GM12878 (cell line): Measurements from ENCODE around the gene CFAP74. TPM values are rescaled to one million over a fixed set of nuclear protein-coding genes. Genes with fewer than 3 reads are reported as not detected.

Experiments
- ATAC-seq: fragments of 200-7000 bp; cut with Tn5 transposase; 3 replicates; pipeline ENCODE4 v1.9.1; 2020; ENCODE audit warnings: mild to moderate bottlenecking, moderate library complexity
- BruUV-seq: library from RNA; stranded (reverse); fragments of 400-500 nt; replicated peaks from 2 replicates; lab custom pipeline; 2021; lab: Mats Ljungman, UMichigan
- CTCF ChIA-PET: fragments of 300-600 bp; sonication (Branson Sonifier 250); formaldehyde crosslinking; extraction: SDS; loops from one replicate; lab custom pipeline; 2021; ENCODE audit warnings: inconsistent platforms; lab: Yijun Ruan, JAX
- POLR2A ChIA-PET: fragments of 350-600 bp; formaldehyde crosslinking; extraction: SDS; loops from one replicate; lab custom pipeline; 2021; ENCODE audit warnings: inconsistent platforms; lab: Charles Lee
- RAD21 ChIA-PET: fragments of 300-600 bp; sonication (Branson Sonifier 250); formaldehyde crosslinking; loops from one replicate; lab custom pipeline; 2023; ENCODE audit warnings: antibody characterized with exemption; ENCODE audit not compliant: unreplicated experiment; lab: Charles Lee
- SMC1A ChIA-PET: fragments of 300-600 bp; sonication (Branson Sonifier 250); formaldehyde crosslinking; loops from one replicate; lab custom pipeline; 2023; ENCODE audit not compliant: unreplicated experiment, uncharacterized antibody; lab: Charles Lee
- DNase-seq: peaks from one replicate; pipeline ENCODE4 v3.0.0-alpha.2; 2011; ENCODE audit warnings: low read depth, low spot score
- FAIRE-seq: peaks from 3 replicates; lab custom pipeline; 2011; peaks lifted over from hg19 to GRCh38; lab: Jason Lieb, UNC
- H2AFZ ChIP-seq: 2 replicates; pipeline ENCODE4 v1.6.0; 2011; ENCODE audit warnings: low read depth, low read length, control low read depth; ENCODE audit not compliant: control insufficient read depth
- H3K27ac ChIP-seq: 2 replicates; pipeline ENCODE4 v1.5.1; 2011; ENCODE audit warnings: control low read depth; ENCODE audit not compliant: control insufficient read depth, insufficient read depth
- H3K27me3 ChIP-seq, 2 experiments: replicated peaks in 1 of 2; 2 replicates each; pipeline versions ENCODE4 v1.6.0 to v1.6.1; 2011; ENCODE audit warnings: low read length in 1 of 2; ENCODE audit not compliant: control insufficient read depth in 2 of 2, insufficient read depth in 2 of 2
- H3K36me3 ChIP-seq, 2 experiments: 2 replicates each; pipeline ENCODE4 v1.5.1; 2011; ENCODE audit warnings: low read length in 1 of 2; ENCODE audit not compliant: control insufficient read depth in 2 of 2, insufficient read depth in 2 of 2
- H3K4me1 ChIP-seq: 2 replicates; pipeline ENCODE4 v1.6.1; 2011; ENCODE audit warnings: mild to moderate bottlenecking, low read length, moderate library complexity, mixed read lengths; ENCODE audit not compliant: control insufficient read depth, insufficient read depth
- H3K4me2 ChIP-seq: 2 replicates; pipeline ENCODE4 v1.6.0; 2011; ENCODE audit warnings: control low read depth; ENCODE audit not compliant: control insufficient read depth, insufficient read depth
- H3K4me3 ChIP-seq: fragments of 200-600 bp; sonication (generic); 2 replicates; pipeline ENCODE4 v1.5.1; 2016
- H3K79me2 ChIP-seq: 2 replicates; pipeline ENCODE4 v1.6.0; 2011; ENCODE audit warnings: low read length; ENCODE audit not compliant: control insufficient read depth, insufficient read depth
- H3K9ac ChIP-seq: 2 replicates; pipeline ENCODE4 v1.8.0; 2011; ENCODE audit warnings: low read length, control low read depth, mixed read lengths; ENCODE audit not compliant: control insufficient read depth, insufficient read depth
- H3K9me3 ChIP-seq: replicated peaks from 3 replicates; pipeline ENCODE4 v1.5.1; 2011; ENCODE audit warnings: mild to moderate bottlenecking, low read length; ENCODE audit not compliant: control insufficient read depth, insufficient read depth
- H4K20me1 ChIP-seq: 2 replicates; pipeline ENCODE4 v1.6.0; 2011; ENCODE audit not compliant: control insufficient read depth, insufficient read depth
- EED ChIP-seq: sonication (generic); IDR thresholded peaks from 2 replicates; pipeline ENCODE4 v1.6.1; 2016; ENCODE audit warnings: antibody characterized with exemption, low read depth
- ETV6 ChIP-seq, 2 experiments: fragments of 450-650 bp in 1 of 2; IDR thresholded peaks in 1 of 2; conservative IDR thresholded peaks in 1 of 2; 2 replicates each; pipeline ENCODE4 v1.6.1; 2014; ENCODE audit warnings: antibody characterized with exemption in 1 of 2, borderline replicate concordance in 1 of 2, low read depth in 1 of 2, mild to moderate bottlenecking in 1 of 2, moderate library complexity in 1 of 2
- NFXL1 ChIP-seq: fragments of 450-650 bp; IDR thresholded peaks from 2 replicates; pipeline ENCODE4 v1.6.1; 2017; ENCODE audit warnings: antibody characterized with exemption, mild to moderate bottlenecking, borderline replicate concordance
- PML ChIP-seq: IDR thresholded peaks from 2 replicates; pipeline ENCODE4 v1.6.1; 2012; ENCODE audit warnings: low read length, inconsistent platforms
- SP1 ChIP-seq: IDR thresholded peaks from one replicate; pipeline ENCODE4 v1.6.1; 2011; ENCODE audit warnings: low read depth, low read length
- SREBF1 ChIP-seq: IDR thresholded peaks from 2 replicates; pipeline ENCODE4 v1.6.1; 2012; ENCODE audit warnings: mild to moderate bottlenecking, low read length
- SUZ12 ChIP-seq: fragments of 200-600 bp; sonication (generic); IDR thresholded peaks from one replicate; pipeline ENCODE4 v1.6.1; 2018; ENCODE audit warnings: antibody characterized with exemption, mild to moderate bottlenecking; ENCODE audit not compliant: unreplicated experiment
- WGBS: methylation state at CpG from one replicate; pipeline ENCODE4 v1.1.6; 2016; ENCODE audit warnings: low lambda C conversion rate; ENCODE audit not compliant: insufficient replicate concordance, insufficient coverage; ENCODE audit errors: missing lambda C conversion rate; 5-methylcytosine and 5-hydroxymethylcytosine counted together
- in situ Hi-C: fragments of 300-500 bp; cut with MboI; formaldehyde crosslinking; loops from 9 replicates; pipeline ENCODE4 v1.14.3; 2018; ENCODE audit warnings: mixed read lengths
- intact Hi-C: fragments of 100-400 bp; cut with micrococcal nuclease; formaldehyde crosslinking; loops from one replicate; pipeline ENCODE4 v1.14.2; 2022; ENCODE audit not compliant: unreplicated experiment
- polyA plus RNA-seq, 11 experiments: library from polyadenylated mRNA; depleted of rRNA in 4 of 11; unstranded in 6 of 11; stranded (reverse) in 5 of 11; fragments of >200 nt; fragmentation: Nextera tagmentation in 4 of 11; fragmentation: Illumina TruSeq in 1 of 11; extraction: Ambion mirVana in 4 of 11; extraction: Trizol in 1 of 11; gene quantifications; 1 replicate in 1 of 11; 2 replicates in 10 of 11; pipeline versions ENCODE4 v1.2.1 to v1.2.3, GENCODE V29; 2011 to 2016; ENCODE audit warnings: inconsistent platforms in 2 of 11, missing spikeins in 2 of 11, low read depth in 1 of 11
- total RNA-seq, 4 experiments: library from RNA; depleted of rRNA in 3 of 4; stranded (reverse); fragments of >200 nt in 3 of 4; fragmentation: Illumina TruSeq in 1 of 4; extraction: Trizol in 1 of 4; gene quantifications; 2 replicates each; pipeline versions ENCODE4 v1.2.1 to v1.2.3, GENCODE V29; 2013 to 2021
- TF ChIP-seq, protein P1 (sequence below): fragments of 150-350 bp; IDR thresholded peaks from 2 replicates; pipeline ENCODE4 v1.6.1; 2016; ENCODE audit warnings: low read depth, low read length
- TF ChIP-seq, protein P2 (sequence below): fragments of 450-650 bp; IDR thresholded peaks from 2 replicates; pipeline ENCODE4 v1.6.1; 2017; ENCODE audit warnings: low read depth, mild to moderate bottlenecking, moderate library complexity
- TF ChIP-seq, protein P3 (sequence below): IDR thresholded peaks from 2 replicates; pipeline ENCODE4 v1.6.1; 2012; ENCODE audit warnings: mild to moderate bottlenecking, low read depth, low read length

Gene CFAP74
- total and polyA plus RNA-seq, 10 of the 15 experiments (the other 5 are each of a cell fraction or from before 2014, with no cell fraction given), result 0.01 TPM; not detected in 9

DNA sequence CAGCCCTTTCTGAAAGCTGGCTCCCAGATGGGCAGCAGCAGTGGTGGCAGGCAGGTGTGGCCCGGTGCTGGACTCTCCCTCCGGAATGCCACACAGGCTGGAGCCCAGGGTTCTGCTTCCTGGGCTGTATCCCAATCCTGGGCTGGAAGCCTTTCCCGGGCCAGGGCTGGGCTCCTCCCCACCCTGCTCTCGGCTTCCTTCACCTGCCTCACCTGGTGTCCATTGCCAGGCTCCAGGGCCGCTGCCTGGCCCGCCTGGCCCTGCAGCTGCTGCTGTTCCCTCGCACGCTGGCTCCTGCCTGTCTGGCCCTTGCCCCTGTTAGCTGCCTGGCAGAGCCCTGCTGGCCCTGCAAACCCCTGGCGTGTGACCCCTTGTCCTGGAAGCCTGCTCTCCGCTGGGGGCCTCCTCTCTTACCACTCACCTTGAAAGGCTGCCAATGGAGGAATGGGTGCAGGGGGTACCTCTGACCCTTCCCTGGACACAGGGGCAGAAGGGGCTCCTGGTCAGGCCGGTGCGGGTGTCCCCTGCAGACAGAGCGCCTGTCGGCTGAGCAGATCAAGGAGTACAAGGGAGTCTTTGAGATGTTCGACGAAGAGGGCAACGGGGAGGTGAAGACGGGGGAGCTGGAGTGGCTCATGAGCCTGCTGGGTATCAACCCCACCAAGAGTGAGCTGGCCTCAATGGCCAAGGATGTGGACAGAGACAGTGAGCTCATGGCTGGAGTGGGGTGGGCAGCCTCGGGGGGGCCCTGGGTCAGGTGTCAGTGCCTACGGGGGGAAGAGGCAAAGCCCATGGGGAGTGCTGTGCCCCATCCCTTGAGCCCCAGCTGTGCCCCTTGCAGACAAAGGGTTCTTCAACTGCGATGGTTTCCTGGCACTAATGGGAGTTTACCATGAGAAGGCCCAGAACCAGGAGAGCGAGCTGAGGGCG lies 87.4 kb downstream of the CFAP74 start (continued):
- TF ChIP-seq, protein P1, sequence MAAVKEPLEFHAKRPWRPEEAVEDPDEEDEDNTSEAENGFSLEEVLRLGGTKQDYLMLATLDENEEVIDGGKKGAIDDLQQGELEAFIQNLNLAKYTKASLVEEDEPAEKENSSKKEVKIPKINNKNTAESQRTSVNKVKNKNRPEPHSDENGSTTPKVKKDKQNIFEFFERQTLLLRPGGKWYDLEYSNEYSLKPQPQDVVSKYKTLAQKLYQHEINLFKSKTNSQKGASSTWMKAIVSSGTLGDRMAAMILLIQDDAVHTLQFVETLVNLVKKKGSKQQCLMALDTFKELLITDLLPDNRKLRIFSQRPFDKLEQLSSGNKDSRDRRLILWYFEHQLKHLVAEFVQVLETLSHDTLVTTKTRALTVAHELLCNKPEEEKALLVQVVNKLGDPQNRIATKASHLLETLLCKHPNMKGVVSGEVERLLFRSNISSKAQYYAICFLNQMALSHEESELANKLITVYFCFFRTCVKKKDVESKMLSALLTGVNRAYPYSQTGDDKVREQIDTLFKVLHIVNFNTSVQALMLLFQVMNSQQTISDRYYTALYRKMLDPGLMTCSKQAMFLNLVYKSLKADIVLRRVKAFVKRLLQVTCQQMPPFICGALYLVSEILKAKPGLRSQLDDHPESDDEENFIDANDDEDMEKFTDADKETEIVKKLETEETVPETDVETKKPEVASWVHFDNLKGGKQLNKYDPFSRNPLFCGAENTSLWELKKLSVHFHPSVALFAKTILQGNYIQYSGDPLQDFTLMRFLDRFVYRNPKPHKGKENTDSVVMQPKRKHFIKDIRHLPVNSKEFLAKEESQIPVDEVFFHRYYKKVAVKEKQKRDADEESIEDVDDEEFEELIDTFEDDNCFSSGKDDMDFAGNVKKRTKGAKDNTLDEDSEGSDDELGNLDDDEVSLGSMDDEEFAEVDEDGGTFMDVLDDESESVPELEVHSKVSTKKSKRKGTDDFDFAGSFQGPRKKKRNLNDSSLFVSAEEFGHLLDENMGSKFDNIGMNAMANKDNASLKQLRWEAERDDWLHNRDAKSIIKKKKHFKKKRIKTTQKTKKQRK, result no peak

DNA sequence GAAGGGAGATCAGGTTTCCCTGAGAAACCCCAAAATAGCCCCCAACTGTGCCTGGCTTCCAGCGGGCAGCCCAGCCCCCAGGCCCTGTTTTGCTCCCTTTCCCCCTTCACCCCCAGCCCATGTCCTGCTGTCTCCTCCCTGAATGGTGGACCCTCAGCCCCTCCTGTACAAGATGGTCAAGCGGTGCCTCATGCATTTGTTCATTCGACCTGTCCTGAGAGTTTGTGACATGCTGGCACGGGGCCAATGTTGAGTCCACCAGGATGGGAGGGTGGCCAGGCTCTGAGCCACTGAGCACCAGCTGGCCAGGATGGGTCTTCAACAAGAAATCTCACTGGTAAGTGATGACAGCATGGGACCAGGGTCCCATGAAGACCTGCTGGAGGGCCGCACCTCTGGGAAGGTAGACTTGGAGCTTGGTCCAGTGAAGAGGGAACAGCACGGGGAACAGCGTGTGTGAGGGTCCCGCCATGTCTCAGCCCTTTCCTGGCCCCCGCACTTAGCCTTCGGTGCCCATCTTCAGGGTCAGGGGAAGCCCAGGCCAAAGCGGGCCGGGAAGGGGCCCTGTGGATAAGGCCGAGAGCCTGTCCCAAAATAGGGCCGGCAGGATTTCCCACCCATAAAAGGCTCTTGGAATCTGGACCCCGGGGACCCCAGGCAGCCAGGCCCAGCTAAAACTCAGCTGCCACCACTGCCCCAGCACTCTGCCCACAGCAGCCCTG lies 88.5 kb downstream of the CFAP74 start, which contains the start of gene CALML6:
TSS of gene CALML6 (plus strand) at position 290 of the 722 bp plus-strand sequence. CDS start at position 311, 21 bp downstream.
- Histone ChIP-seq H3K4me3 (no peak within 1 kb of the TSS), H3K9ac (no peak within 1 kb of the TSS), H4K20me1 (no peaks in the 10 kb centered on the region), H3K9me3 (no peaks in the 10 kb centered on the region), H3K79me2 (no peaks in the 10 kb centered on the region), H3K36me3 (no peaks in the 10 kb centered on the region), H3K4me1 (peaks cover 11% of the 10 kb centered on the region), H2AFZ (no peak within 1 kb of the TSS), H3K27me3 (peaks cover 0 to 2% of the 10 kb centered on the region in 2 experiments; a peak in 1 of 4 replicates), H3K27ac (no peak within 1 kb of the TSS), H3K4me2 (no peak within 1 kb of the TSS)
- CTCF ChIA-PET, result no interaction called here
- RAD21 ChIA-PET, result no interaction called here
- 52% methylated on average over 15 of the region's 15 CpGs for WGBS
- intact Hi-C loops (no loop called here), in situ Hi-C loops (no loop called here)
- no peak for DNase-seq
- SMC1A ChIA-PET, result no interaction called here
- POLR2A ChIA-PET, result no interaction called here
- no peak for FAIRE-seq
- no peak for ATAC-seq
- no TSS peak for BruUV-seq
- no peak for TF ChIP-seq NFXL1
- TF ChIP-seq, protein P2, sequence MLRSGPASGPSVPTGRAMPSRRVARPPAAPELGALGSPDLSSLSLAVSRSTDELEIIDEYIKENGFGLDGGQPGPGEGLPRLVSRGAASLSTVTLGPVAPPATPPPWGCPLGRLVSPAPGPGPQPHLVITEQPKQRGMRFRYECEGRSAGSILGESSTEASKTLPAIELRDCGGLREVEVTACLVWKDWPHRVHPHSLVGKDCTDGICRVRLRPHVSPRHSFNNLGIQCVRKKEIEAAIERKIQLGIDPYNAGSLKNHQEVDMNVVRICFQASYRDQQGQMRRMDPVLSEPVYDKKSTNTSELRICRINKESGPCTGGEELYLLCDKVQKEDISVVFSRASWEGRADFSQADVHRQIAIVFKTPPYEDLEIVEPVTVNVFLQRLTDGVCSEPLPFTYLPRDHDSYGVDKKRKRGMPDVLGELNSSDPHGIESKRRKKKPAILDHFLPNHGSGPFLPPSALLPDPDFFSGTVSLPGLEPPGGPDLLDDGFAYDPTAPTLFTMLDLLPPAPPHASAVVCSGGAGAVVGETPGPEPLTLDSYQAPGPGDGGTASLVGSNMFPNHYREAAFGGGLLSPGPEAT, result no peak
- no peak for TF ChIP-seq ETV6 (conservative IDR thresholded peaks at IDR 0.05 in 1 of 2, IDR thresholded peaks at IDR 0.05 in 1 of 2; ENCODE audit: borderline replicate concordance in 1 of 2, low read depth in 1 of 2)
- TF ChIP-seq PML, result no peak
- TF ChIP-seq EED, result no peak
- no peak for TF ChIP-seq SREBF1
- TF ChIP-seq SP1, result no peak
- TF ChIP-seq, protein P3, sequence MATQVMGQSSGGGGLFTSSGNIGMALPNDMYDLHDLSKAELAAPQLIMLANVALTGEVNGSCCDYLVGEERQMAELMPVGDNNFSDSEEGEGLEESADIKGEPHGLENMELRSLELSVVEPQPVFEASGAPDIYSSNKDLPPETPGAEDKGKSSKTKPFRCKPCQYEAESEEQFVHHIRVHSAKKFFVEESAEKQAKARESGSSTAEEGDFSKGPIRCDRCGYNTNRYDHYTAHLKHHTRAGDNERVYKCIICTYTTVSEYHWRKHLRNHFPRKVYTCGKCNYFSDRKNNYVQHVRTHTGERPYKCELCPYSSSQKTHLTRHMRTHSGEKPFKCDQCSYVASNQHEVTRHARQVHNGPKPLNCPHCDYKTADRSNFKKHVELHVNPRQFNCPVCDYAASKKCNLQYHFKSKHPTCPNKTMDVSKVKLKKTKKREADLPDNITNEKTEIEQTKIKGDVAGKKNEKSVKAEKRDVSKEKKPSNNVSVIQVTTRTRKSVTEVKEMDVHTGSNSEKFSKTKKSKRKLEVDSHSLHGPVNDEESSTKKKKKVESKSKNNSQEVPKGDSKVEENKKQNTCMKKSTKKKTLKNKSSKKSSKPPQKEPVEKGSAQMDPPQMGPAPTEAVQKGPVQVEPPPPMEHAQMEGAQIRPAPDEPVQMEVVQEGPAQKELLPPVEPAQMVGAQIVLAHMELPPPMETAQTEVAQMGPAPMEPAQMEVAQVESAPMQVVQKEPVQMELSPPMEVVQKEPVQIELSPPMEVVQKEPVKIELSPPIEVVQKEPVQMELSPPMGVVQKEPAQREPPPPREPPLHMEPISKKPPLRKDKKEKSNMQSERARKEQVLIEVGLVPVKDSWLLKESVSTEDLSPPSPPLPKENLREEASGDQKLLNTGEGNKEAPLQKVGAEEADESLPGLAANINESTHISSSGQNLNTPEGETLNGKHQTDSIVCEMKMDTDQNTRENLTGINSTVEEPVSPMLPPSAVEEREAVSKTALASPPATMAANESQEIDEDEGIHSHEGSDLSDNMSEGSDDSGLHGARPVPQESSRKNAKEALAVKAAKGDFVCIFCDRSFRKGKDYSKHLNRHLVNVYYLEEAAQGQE, result no peak
- TF ChIP-seq SUZ12, result no peak
